GM23248 (cell line): ENCODE results near the gene CORO2B.

Experiments used
- EZH2 ChIP-seq: fragments of 200-600 bp; sonication (generic); IDR thresholded peaks from 2 replicates; pipeline ENCODE4 v1.6.1; 2018; ENCODE audit warnings: antibody characterized with exemption, mild to moderate bottlenecking; ENCODE audit not compliant: insufficient read depth, poor library complexity, severe bottlenecking
- EZH2phosphoT487 ChIP-seq: fragments of 200-600 bp; sonication (generic); IDR thresholded peaks from 2 replicates; pipeline ENCODE4 v1.6.1; 2018; ENCODE audit warnings: antibody characterized with exemption, moderate library complexity, mild to moderate bottlenecking, low read depth; ENCODE audit not compliant: insufficient read depth

GRCh38 chr15:68679961-68680371 lies 101.2 kb downstream of the CORO2B start:
- TF ChIP-seq EZH2phosphoT487 (no peak), EZH2 (no peak)
